Left ventricle myocardium inferior (tissue), 1 donor: Measurements from ENCODE around the gene ACTRT3. TPM values are rescaled to one million over a fixed set of nuclear protein-coding genes. Genes with fewer than 3 reads are reported as not detected.

ENCODE experiments used
- DNase-seq: peaks from one replicate; pipeline ENCODE4 v3.0.0-alpha.2; 2020
- H3K27ac ChIP-seq: fragments of 200-600 bp; replicated peaks from 2 replicates; pipeline ENCODE4 v1.8.0; 2021
- H3K27me3 ChIP-seq: fragments of 200-600 bp; 2 replicates; pipeline ENCODE4 v1.8.0; 2021; ENCODE audit warnings: low read depth
- H3K36me3 ChIP-seq: fragments of 200-600 bp; 2 replicates; pipeline ENCODE4 v1.8.0; 2021
- H3K4me1 ChIP-seq: fragments of 200-600 bp; 2 replicates; pipeline ENCODE4 v1.8.0; 2021
- H3K4me3 ChIP-seq: fragments of 200-600 bp; 2 replicates; pipeline ENCODE4 v1.8.0; 2021; ENCODE audit warnings: mild to moderate bottlenecking, moderate library complexity
- H3K9me3 ChIP-seq: fragments of 200-600 bp; replicated peaks from 2 replicates; pipeline ENCODE4 v1.8.0; 2021
- CTCF ChIP-seq: fragments of 200-600 bp; IDR thresholded peaks from 2 replicates; pipeline ENCODE4 v1.8.0; 2021; ENCODE audit warnings: antibody characterized with exemption, mild to moderate bottlenecking, borderline replicate concordance
- intact Hi-C: fragments of 100-400 bp; cut with micrococcal nuclease; formaldehyde crosslinking; loops from one replicate; pipeline ENCODE4 v1.11.0; 2022
- total RNA-seq: library from RNA; stranded (reverse); fragmentation: NEBNext Ultra II Directional; extraction: Animal tissue kit (Norgen Biotek cat#: 25700); gene quantifications from one replicate; pipeline ENCODE4 v1.2.1, GENCODE V29; 2021
- donor health status: DM: no; HTN: yes; CAD: no; lungs with severe emphysema.

ACTRT3 gene
- total RNA-seq, 1 donor from 2014 or later = 0.55 TPM

GRCh38 chr3:169758359-169758994 is 10.9 kb downstream of the ACTRT3 start:
- H3K4me1 ChIP-seq = peaks cover under 1% of the 10 kb centered on the region
- no peaks in the 10 kb centered on the region for H3K36me3 ChIP-seq
- no peak for TF ChIP-seq CTCF
- DNase-seq = no peak
- intact Hi-C loops = no loop called here
- peaks cover 16% of the 10 kb centered on the region for H3K27me3 ChIP-seq
- H3K4me3 ChIP-seq = no peak overlapping the region
- H3K9me3 ChIP-seq = peaks cover 5% of the 10 kb centered on the region
- H3K27ac ChIP-seq = no peak overlapping the region

- Histone ChIP-seq H3K27ac (no peak overlapping the region), H3K9me3 (no peaks in the 10 kb centered on the region), H3K36me3 (no peaks in the 10 kb centered on the region), H3K4me1 (no peaks in the 10 kb centered on the region), H3K4me3 (no peak overlapping the region), H3K27me3 (peaks cover 28% of the 10 kb centered on the region)
- no peak for DNase-seq
- intact Hi-C loops = no loop called here
- no peak for TF ChIP-seq CTCF
These were observed 13.9 kb downstream of the ACTRT3 start for GRCh38 chr3:169755488-169755887.

GRCh38 chr3:169754711-169755110 is 14.7 kb downstream of the ACTRT3 start:
- Histone ChIP-seq H3K9me3 (no peaks in the 10 kb centered on the region), H3K36me3 (no peaks in the 10 kb centered on the region), H3K27me3 (peaks cover 36% of the 10 kb centered on the region), H3K4me1 (no peaks in the 10 kb centered on the region), H3K27ac (no peak overlapping the region), H3K4me3 (no peak overlapping the region)
- no peak for TF ChIP-seq CTCF
- intact Hi-C loops = no loop called here
- no peak for DNase-seq

GRCh38 chr3:169751875-169752274 is 17.5 kb downstream of the ACTRT3 start:
- intact Hi-C loops = no loop called here

GRCh38 chr3:169750665-169751064 is 18.7 kb downstream of the ACTRT3 start:
- H3K9me3 ChIP-seq = no peaks in the 10 kb centered on the region
- intact Hi-C loops = no loop called here
- H3K27ac ChIP-seq = no peak overlapping the region
- DNase-seq = no peak
- no peak for TF ChIP-seq CTCF
- H3K4me3 ChIP-seq = no peak overlapping the region
- H3K27me3 ChIP-seq = peaks cover 65% of the 10 kb centered on the region
- H3K36me3 ChIP-seq = no peaks in the 10 kb centered on the region
- no peaks in the 10 kb centered on the region for H3K4me1 ChIP-seq

More at GRCh38 chr3:169751875-169752274, 17.5 kb downstream of the ACTRT3 start:
- H3K27me3 ChIP-seq = peaks cover 57% of the 10 kb centered on the region
- H3K4me3 ChIP-seq = no peak overlapping the region
- H3K4me1 ChIP-seq = no peaks in the 10 kb centered on the region
- H3K9me3 ChIP-seq = no peaks in the 10 kb centered on the region
- no peak for TF ChIP-seq CTCF
- no peak overlapping the region for H3K27ac ChIP-seq
- no peak for DNase-seq
- no peaks in the 10 kb centered on the region for H3K36me3 ChIP-seq

- Histone ChIP-seq H3K4me3 (no peak overlapping the region), H3K27ac (no peak overlapping the region), H3K4me1 (no peaks in the 10 kb centered on the region), H3K9me3 (no peaks in the 10 kb centered on the region), H3K36me3 (no peaks in the 10 kb centered on the region), H3K27me3 (peaks cover 50% of the 10 kb centered on the region)
- intact Hi-C loops = no loop called here
- no peak for DNase-seq
- TF ChIP-seq CTCF = no peak
These were observed 20.7 kb downstream of the ACTRT3 start for GRCh38 chr3:169748670-169749069.
